SK-N-MC (cell line): ENCODE measurements around the gene WDR11.
"Not testable (repeated sequence)": the region's sequence is repeated elsewhere in the genome, so short reads cannot be mapped to it uniquely, and the experiment has no call there.

ENCODE experiments used
- DNase-seq: peaks from one replicate; pipeline ENCODE4 v3.0.0-alpha.2; 2011; ENCODE audit warnings: low read depth, low spot score
- H3K27ac ChIP-seq: fragments of 200-600 bp; sonication (generic); 2 replicates; pipeline ENCODE4 v1.5.1; 2016; ENCODE audit warnings: mixed run types
- H3K36me3 ChIP-seq: fragments of 200-600 bp; sonication (generic); 2 replicates; pipeline ENCODE4 v1.6.1; 2017; ENCODE audit warnings: antibody characterized with exemption, low read length, mixed read lengths; ENCODE audit not compliant: insufficient read depth
- H3K4me3 ChIP-seq: fragments of 200-600 bp; sonication (generic); 2 replicates; pipeline ENCODE4 v1.5.1; 2016
- H3K9ac ChIP-seq: fragments of 200-600 bp; sonication (generic); 2 replicates; pipeline ENCODE4 v1.8.0; 2017; ENCODE audit warnings: mixed run types, mixed read lengths; ENCODE audit not compliant: insufficient read length
- H3K9me3 ChIP-seq: fragments of 200-600 bp; sonication (generic); 2 replicates; pipeline ENCODE4 v1.6.1; 2017; ENCODE audit warnings: low read depth, mild to moderate bottlenecking, antibody characterized with exemption, low read length, moderate library complexity, mixed read lengths
- EZH2 ChIP-seq: fragments of 200-600 bp; sonication (generic); IDR thresholded peaks from one replicate; pipeline ENCODE4 v1.6.1; 2017; ENCODE audit warnings: antibody characterized with exemption
- FOXP2 ChIP-seq: optimal IDR thresholded peaks from 2 replicates; pipeline ENCODE3; 2011; ENCODE audit warnings: mild to moderate bottlenecking, moderate library complexity; ENCODE audit not compliant: insufficient read depth; ENCODE audit errors: extremely low read length, control extremely low read depth
- POLR2AphosphoS5 ChIP-seq: IDR thresholded peaks from 2 replicates; pipeline ENCODE4 v1.6.1; 2012; ENCODE audit warnings: mild to moderate bottlenecking, low read depth, low read length, borderline replicate concordance

The WDR11 gene

GRCh38 chr10:120887482-120887881, 36.3 kb downstream of the WDR11 start:
- Histone ChIP-seq H3K27ac (no peak overlapping the region), H3K36me3 (peaks cover 3% of the 10 kb centered on the region; the same call in 1 of the 2 replicates), H3K4me3 (no peak overlapping the region), H3K9ac (no peak overlapping the region), H3K9me3 (no peaks in the 10 kb centered on the region)
- TF ChIP-seq POLR2AphosphoS5: no peak
- TF ChIP-seq FOXP2: no peak
- TF ChIP-seq EZH2: no peak
- DNase-seq: no peak

GRCh38 chr10:120891365-120891764, 40.2 kb downstream of the WDR11 start:
- DNase-seq: no peak
- no peak overlapping the region for H3K9ac ChIP-seq
- TF ChIP-seq FOXP2: no peak
- TF ChIP-seq POLR2AphosphoS5: no peak
- TF ChIP-seq EZH2: no peak
- H3K9me3 ChIP-seq: no peaks in the 10 kb centered on the region
- H3K27ac ChIP-seq: peak overlapping the region; percentile 54; the same call in 1 of the 2 replicates
- no peak overlapping the region for H3K4me3 ChIP-seq
- peaks cover 3% of the 10 kb centered on the region; the same call in 1 of the 2 replicates for H3K36me3 ChIP-seq

GRCh38 chr10:120894556-120894955, 43.4 kb downstream of the WDR11 start:
- no peaks in the 10 kb centered on the region for H3K9me3 ChIP-seq
- H3K9ac ChIP-seq: no peak overlapping the region
- TF ChIP-seq POLR2AphosphoS5: no peak
- no peak for TF ChIP-seq FOXP2
- TF ChIP-seq EZH2: no peak
- no peak for DNase-seq
- peaks cover 3% of the 10 kb centered on the region; the same call in 1 of the 2 replicates for H3K36me3 ChIP-seq
- H3K4me3 ChIP-seq: no peak overlapping the region
- H3K27ac ChIP-seq: no peak overlapping the region

GRCh38 chr10:120897343-120897742, 46.2 kb downstream of the WDR11 start:
- H3K36me3 ChIP-seq: peaks cover 3% of the 10 kb centered on the region; the same call in 1 of the 2 replicates
- DNase-seq: no peak
- no peak overlapping the region for H3K27ac ChIP-seq
- no peak overlapping the region for H3K4me3 ChIP-seq
- H3K9me3 ChIP-seq: no peaks in the 10 kb centered on the region
- no peak for TF ChIP-seq EZH2
- no peak for TF ChIP-seq POLR2AphosphoS5
- TF ChIP-seq FOXP2: no peak
- H3K9ac ChIP-seq: no peak overlapping the region

- Histone ChIP-seq H3K27ac (no peak overlapping the region), H3K36me3 (peaks cover 32% of the 10 kb centered on the region; the same call in 1 of the 2 replicates), H3K9ac (no peak overlapping the region), H3K4me3 (no peak overlapping the region), H3K9me3 (no peaks in the 10 kb centered on the region)
- TF ChIP-seq EZH2: no peak
- no peak for TF ChIP-seq POLR2AphosphoS5
- no peak for TF ChIP-seq FOXP2
- DNase-seq: no peak
These were observed 54.1 kb downstream of the WDR11 start for GRCh38 chr10:120905268-120905667.

GRCh38 chr10:120917521-120918250, 66.5 kb downstream of the WDR11 start:
- Histone ChIP-seq H3K36me3 (no peaks in the 10 kb centered on the region), H3K9me3 (no peaks in the 10 kb centered on the region), H3K4me3 (no peak overlapping the region), H3K9ac (no peak overlapping the region), H3K27ac (no peak overlapping the region)
- TF ChIP-seq FOXP2 (no peak), POLR2AphosphoS5 (no peak), EZH2 (no peak)
- DNase-seq: no peak

GRCh38 chr10:120923886-120924285, 72.7 kb downstream of the WDR11 start:
- not testable (repeated sequence) for H3K36me3 ChIP-seq, H3K4me3 ChIP-seq, H3K9me3 ChIP-seq, DNase-seq, H3K9ac ChIP-seq, H3K27ac ChIP-seq

GRCh38 chr10:120926611-120927010, 75.4 kb downstream of the WDR11 start:
- Histone ChIP-seq H3K9me3 (no peaks in the 10 kb centered on the region), H3K27ac (no peak overlapping the region), H3K36me3 (no peaks in the 10 kb centered on the region), H3K9ac (no peak overlapping the region), H3K4me3 (no peak overlapping the region)
- TF ChIP-seq FOXP2: no peak
- TF ChIP-seq EZH2: no peak
- TF ChIP-seq POLR2AphosphoS5: no peak
- no peak for DNase-seq

GRCh38 chr10:120927352-120927751, 76.2 kb downstream of the WDR11 start:
- no peak for DNase-seq
- no peaks in the 10 kb centered on the region for H3K9me3 ChIP-seq
- TF ChIP-seq POLR2AphosphoS5: no peak
- TF ChIP-seq FOXP2: no peak
- no peak overlapping the region for H3K27ac ChIP-seq
- H3K36me3 ChIP-seq: no peaks in the 10 kb centered on the region
- no peak overlapping the region for H3K9ac ChIP-seq
- no peak overlapping the region for H3K4me3 ChIP-seq
